HL-60 (cell line): ENCODE measurements around the gene XRN2.

ENCODE experiments used
- CTCF ChIP-seq: IDR thresholded peaks from one replicate; pipeline ENCODE4 v1.5.1; 2011; ENCODE audit warnings: low read length, control low read depth, inconsistent platforms; ENCODE audit not compliant: insufficient read depth
- GABPA ChIP-seq: IDR thresholded peaks from 2 replicates; pipeline ENCODE4 v1.6.1; 2012; ENCODE audit warnings: low read depth
- POLR2AphosphoS5 ChIP-seq: IDR thresholded peaks from 2 replicates; pipeline ENCODE4 v1.6.1; 2012; ENCODE audit warnings: low read depth
- REST ChIP-seq: IDR thresholded peaks from 2 replicates; pipeline ENCODE4 v1.6.1; 2012; ENCODE audit warnings: low read depth; ENCODE audit not compliant: insufficient replicate concordance

- TF ChIP-seq CTCF (no peak), POLR2AphosphoS5 (no peak), REST (no peak), GABPA (no peak)
These were observed 19.8 kb downstream of the XRN2 start for GRCh38 chr20:21322921-21323331.
